Erythroblast (primary cell): ENCODE data around the gene BIN2.

ENCODE experiments used
- GATA1 ChIP-seq: IDR thresholded peaks from 2 replicates; pipeline ENCODE4 v1.6.1; 2011; ENCODE audit warnings: low read depth, mild to moderate bottlenecking, control low read depth, low read length, moderate library complexity
- POLR2A ChIP-seq: IDR thresholded peaks from 2 replicates; pipeline ENCODE4 v1.6.1; 2011; ENCODE audit warnings: mild to moderate bottlenecking, low read length

- TF ChIP-seq POLR2A = no peak
- TF ChIP-seq GATA1 = no peak
These were observed 18.4 kb upstream of the BIN2 start for GRCh38 chr12:51342416-51342815.
